Endometrium (tissue), 2 donors: Measurements from ENCODE around the gene SIGLEC11.
"Not testable (repeated sequence)": the region's sequence is repeated elsewhere in the genome, so short reads cannot be mapped to it uniquely, and the experiment has no call there.

Experiments used
- FAIRE-seq: peaks from 2 replicates; lab custom pipeline; 2012; peaks lifted over from hg19 to GRCh38; lab: Jason Lieb, UNC
- donor health status: control.
- donor health status: control.

Gene SIGLEC11

DNA sequence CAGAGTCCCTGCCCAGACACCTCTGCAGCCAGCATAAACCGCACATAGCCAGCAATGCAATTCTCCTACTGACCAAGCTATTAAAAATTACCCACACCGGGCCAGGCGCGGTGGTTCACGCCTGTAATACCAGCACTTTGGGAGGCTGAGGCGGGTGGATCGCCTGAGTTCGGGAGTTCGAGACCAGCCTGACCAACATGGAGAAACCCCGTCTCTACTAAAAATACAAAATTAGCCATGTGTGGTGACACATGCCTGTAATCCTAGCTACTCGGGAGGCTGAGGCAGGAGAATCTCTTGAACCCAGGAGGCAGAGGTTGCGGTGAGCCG lies 36.1 kb downstream of the SIGLEC11 start:
- FAIRE-seq = not testable (repeated sequence)

DNA sequence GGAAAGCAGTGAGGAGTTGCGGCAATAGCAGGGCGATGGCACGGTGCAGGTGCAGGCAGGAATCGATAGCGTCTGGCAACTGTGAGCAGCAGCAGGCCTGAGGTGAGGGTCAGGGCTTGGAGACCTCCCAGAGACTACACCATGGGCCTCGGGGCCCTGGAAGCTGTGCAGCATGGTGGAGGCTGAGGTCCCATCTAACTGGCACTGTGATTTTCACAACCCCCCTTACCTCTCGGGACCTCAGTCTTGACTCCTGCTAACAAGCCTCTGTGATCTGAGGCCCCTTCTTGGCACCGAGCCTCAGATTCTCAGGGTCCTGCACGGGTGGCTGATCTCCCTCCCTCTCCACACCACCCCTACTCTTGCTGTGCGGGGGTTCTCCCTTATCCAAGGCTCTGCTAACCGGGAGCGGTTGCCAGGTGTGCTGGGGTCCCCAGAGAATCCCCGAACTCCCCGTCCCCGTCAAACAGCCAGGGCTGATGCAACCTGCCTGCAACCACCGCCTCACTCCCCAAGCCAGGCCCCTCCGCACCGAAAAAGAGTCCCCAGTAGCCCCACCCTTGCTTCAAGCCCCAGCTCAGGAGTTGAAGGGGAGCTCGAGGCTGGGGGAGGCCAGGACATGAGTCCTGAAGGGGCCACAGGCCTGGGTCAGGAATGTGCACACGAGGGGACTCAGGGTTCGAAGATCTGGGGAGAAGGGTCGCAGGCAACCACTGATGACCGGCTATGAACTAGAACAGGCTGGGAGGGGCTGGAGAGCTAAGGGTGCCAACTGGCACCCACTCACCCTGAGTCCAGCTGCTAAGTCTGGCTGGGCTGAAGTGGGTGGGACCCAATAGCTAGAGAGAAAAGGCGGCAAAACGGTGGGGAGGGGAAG lies 36.7 kb downstream of the SIGLEC11 start:
- no peak for FAIRE-seq

DNA sequence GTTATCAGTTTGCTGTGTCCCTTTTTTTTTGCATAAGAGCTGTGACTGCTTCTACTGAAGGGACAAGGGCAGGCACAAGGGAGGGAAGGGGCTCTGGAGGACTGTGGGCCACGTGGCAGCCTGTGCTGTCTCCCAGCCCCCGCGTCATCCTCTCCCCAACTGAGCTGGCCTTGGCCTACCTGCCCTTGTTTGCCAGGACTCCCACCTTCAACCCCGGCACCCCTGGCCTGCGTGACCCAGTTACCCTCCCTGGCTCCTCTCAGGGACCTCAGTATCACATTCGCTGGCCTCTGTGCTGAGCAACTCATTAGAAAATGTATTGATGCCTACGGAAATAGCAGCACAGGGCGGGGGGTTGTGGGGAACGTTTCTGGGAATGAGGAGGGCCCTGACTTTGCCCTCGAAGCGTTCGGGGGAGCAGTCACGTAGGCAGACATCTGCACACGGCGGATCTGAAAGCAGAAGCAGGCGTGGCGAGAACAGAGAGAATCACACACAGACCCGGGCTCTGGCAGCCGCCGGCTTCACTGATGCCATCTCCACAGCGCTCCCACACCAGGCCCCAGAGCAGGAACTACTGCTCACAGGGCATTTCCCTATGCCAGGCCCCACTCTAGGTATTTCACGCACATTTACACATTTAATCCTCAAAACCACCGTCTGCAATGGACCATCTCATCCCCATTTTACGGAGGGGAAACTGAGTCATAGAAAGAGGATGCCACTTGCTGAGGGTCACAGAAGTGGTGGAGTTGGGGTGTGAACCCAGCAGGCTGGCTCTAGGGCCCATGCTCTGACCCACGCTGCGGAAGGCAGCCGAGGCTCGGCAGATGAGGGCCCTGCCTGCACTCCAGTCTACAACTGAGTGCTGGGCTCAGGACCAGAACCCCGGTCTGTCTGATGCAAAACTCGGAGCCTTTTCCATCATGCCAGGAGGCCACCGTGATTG lies 37.6 kb downstream of the SIGLEC11 start:
- FAIRE-seq = no peak

DNA sequence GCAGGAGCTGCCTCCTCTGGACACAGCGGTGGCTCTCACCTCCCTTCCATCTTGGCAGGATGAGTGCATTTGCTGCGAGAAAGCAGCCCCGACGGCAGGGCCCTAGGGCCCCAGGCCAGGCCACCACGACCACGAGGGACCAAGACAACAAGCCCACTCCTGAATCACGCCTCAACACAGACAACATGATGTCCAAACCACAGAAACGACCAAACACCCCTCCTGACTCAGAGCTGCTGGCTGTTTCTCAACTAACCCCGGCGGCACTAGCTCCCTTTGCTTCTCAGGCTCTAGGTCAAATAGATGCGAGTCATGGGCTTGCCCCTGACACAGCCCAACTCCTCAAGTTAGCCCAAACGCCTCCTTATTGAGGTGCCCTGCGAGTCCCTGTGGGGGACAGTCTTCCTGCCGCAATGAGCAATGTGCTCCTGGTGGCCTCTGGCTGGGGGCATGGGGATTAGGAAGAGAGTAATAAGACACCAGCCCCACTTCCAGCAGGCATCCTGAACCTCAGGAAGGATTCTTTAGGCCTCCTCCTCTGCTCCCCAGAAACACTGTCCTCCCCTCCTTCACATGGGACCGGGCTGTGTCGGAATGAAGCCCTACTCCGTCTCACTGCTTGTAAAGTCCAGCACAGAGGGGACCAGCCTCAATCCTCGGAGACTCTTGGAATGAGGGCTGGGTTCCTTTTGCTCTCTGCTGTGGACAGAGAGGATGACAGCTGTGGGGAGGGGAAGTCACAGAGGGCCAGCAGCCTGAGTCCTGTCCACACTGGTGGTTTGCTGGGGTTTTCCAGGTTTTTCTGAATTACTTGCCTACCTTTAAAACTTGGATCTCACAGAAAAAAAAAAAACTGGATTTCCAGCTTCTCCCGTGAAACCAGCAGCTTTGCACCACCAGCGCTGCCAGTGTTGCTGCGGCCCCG lies 38.8 kb downstream of the SIGLEC11 start:
- FAIRE-seq = no peak

DNA sequence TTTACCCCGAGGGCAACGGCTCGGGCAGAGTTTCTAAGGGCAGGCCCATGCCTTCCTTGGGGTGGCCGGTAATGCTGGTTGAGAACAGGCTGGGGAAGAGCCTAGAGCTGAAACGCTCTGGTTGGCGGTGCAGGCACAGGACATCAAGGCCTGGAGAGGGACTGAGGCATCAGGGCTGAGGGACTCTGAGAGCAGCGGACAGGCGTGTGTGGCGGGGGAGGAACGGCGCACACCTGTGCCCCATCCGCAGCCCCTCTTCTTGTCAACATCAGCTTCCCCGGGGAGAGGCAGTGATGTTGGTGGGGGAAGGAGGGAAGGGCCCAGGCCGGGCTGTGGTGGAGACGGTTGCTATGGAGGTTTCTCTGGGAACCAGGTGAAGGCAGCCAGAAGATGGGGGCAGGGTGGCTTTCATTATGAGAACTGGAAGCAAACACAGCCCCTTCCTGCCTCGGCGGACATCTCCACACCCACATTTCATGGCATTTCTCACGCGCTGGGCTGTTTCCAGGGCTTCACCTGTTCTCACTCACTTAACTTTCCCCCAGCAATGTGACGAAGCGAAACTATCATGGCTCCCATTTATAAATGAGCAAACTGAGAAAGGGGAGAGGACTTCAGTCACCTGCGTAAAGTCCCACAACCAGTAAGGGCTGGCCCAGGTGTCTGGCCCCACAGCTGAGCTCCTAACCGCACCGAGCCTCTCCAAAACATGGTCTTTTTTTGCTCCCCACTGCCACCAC lies 40.2 kb downstream of the SIGLEC11 start:
- FAIRE-seq = no peak

DNA sequence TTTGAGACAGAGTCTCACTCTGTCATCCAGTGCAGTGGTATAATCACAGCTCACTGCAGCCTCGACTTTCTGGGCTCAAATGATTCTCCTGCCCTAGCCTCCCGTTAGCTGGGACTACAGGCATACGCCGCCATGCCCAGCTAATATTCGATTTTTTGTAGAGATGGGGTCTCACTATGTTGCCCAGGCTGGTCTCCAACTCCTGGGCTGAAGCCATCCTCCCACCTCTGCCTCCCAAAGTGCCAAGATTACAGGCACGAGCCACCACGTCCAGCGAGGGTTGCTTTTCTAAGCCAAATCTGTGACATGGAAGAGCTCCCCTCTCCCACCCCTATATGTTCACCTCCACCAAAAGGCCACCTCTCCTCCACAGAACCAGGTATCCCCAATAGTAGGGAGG lies 42.9 kb downstream of the SIGLEC11 start:
- FAIRE-seq = no peak

DNA sequence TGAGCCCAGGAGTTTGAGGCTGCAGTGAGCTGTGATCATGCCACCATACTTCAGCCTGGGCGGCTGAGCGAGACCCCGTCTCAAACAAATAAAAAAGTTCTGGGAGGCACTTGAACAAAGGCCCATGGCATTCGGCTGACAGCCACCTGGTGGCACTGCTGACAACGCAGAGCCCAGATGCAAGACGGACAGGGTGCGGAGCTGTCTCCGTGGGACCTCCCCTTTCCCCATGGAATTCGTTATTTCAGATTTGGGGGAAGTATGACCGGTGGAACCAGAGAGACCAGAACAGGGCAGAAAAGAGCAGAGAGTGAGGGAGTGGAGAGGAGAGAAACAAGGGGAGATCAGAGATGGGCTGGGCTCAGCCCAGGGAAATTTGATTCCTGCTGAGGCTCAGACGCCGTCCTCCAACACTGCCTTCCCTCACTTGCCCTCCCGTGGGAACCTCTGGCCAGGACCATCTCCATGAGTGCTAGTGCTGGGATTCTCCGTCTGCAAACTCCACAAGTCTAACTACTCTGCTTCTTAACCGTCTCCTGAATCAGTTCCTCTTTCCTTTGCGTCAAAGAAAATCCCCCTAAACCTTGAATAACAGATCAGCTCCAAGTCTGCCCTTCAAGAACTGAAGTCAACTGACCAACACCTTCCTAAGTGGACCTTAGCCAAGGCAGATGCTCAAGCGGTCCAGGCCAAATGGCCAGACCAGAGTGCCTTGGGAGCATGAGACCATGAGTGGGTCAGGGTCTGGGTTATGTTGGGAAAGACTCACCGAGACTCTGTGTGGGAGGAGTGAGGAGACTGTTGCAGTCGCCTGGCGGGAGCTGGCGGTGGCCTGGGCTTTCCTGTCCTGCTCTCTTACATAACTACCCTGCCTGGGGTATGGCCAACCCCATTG lies 43.9 kb downstream of the SIGLEC11 start:
- no peak for FAIRE-seq

DNA sequence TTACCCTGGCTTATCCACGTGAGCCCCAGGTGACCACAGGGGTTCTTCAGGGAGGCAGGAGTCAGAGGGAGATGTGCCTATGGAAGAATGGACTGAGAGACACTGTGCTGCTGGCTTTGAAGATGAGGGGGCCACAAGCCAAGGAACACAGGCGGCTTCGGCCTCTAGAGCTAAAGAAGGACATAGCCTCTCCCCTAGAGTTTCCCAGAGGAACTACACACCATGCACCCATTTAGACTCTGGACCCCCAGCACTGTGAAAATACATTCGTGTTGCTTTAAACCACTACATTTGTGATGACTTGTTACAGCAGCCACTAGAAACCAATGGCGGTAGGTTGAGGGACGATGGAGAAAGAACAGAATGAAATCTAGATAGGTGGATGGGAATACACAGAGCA lies 45.7 kb downstream of the SIGLEC11 start:
- FAIRE-seq = no peak

DNA sequence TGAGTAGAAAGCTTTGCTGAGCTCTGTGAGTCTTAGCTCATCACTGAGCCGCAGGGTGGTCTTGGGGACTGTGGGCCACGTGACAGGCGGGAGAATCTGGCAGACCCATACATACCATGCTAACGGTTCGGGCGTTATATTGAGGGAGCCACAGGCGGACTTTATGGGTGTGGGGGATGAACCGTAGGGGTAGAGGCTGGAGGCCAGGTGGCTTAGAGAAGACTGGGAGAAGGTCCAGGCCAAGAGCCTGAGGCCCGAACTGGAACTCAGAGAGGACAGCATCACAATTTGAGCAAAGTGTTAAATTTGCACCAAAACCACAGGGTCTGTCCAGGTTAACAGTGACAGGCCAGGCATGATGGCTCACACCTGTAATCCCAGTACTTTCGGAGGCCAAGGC lies 47.3 kb downstream of the SIGLEC11 start:
- FAIRE-seq = no peak

DNA sequence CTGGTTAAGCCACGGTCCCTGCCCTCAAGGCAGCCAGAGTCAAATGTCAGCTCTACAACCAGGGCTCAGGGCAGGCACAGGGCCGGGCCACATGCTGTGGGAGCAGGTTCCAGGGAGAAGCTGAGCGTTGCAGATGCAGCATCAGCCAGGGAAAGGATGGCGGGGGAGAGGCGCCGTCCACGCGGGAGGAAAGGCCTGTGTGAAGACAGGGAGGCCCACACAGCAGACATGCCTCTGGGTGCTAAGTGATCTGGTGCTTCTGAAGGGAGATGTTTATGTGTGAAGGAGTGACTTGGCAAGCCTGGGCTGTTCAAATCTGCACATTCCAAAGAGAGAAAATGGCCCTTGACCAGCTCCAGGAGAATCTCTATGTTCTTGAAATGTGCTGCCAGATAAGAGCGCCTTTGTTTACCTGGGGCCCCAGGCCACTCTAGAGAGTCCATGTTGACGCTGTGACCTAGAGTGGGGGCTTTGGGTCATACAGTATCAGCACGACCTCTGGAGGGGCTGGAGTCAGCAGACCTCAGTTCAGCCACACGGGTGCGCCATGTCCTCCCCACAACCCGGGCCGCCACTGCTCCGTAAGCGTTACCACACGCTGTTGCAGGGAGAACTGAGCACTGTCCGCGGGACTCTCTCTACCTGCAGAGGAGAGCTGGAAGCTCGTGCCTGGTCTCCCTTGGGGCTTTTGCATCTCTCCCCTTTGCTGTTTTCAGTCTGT lies 47.8 kb downstream of the SIGLEC11 start:
- no peak for FAIRE-seq

DNA sequence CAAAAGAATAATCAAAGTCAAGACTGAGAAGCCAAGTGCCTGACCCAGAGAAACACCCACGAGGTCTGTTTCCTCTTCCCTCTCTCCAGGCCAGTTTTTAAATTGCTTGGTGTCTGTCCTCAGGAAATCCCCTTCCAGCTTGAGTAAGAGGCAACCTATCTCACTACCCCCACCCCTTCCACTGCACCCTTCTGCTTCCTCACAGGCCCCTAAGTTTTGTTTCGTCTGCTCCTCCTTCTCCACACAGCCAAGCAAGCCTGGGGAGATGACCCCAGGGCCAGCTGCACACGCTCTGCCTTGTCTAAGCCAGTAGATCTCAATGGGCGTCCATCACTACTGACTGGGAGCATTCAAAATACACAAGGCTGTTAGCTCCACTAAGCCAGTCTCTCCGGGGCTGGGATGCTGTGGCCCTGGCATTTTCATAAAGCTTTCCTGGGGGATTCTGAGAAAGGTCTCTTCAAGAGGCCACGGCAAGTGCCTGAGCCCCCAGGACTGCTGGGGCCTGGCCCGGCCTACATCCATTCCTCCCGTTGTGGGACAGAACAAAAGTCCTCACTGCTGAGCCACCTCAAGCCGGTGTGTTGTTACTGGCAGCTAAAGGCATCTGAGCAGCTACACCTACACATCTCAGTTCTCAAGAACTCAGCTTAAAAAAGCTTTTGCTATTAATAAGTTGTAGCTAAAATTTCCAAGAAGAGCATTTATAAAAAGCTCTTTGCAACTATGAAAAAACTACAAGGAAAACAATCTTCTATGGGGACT lies 49.4 kb downstream of the SIGLEC11 start:
- FAIRE-seq = no peak

DNA sequence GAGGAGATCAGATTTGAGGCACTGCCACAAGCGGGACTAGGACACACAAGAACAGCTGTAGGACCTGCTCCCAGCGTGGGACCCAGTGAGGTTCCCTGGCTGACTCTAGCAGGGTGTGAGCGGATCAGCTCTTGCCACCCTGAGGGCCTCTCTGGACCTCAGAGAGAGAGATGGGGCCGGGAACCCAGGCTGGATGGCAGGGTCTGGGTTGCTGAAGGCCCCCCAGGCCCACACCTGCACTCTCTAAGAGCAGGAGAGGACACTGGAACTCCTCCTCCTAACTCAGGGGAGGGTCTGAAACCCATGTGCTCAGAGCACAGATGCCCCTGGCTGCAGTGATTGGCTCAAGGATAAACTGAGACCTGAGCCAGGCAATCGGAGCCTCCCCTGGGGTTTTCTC lies 50.8 kb downstream of the SIGLEC11 start:
- no peak for FAIRE-seq

DNA sequence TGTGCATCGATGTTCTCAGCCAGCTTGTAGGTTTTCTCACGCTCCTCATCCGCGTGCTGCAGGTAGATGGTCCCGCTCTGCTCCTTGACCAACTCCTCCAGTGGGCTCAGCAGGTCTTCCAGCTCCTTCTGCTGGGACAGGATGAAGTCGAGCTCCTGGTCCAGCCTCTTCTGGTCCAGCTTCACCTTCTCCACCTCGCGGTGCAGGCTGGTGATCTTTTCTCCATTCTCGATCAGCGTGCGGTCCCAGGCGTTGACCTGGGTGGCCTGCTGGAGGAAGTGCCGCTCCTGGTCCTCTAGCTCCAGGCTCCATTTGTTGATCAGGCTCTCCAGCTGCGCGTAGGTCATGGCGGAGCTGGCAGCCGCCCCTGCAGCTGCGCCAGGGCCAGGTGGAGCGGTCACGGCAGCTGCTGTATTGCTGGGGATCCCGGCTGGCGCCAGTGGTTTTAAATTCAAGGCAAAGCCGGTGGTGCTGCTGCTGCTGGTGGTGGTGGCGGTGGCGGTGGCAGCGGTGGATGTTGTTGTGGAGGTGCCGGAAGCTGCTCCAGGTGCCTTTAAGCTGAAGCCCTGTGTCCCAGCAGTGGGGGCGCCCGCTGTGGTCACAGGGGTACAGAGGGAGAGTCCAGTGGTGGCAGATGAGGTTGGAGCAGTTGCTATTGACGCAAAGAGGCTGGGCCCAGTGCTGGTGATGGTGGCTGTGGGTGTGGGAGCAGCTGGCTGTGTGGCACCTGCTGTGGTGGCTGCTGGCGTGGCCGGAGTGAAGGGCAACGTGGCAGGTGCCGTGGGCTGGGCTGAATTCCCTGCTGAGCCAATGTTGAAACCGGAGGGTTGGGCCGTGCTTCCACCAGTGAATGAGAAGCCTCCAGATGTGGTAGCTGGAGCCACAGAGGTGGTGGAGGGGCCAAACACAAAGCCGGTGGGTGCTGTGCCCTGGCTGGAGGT lies 52.2 kb downstream of the SIGLEC11 start:
- FAIRE-seq = no peak

DNA sequence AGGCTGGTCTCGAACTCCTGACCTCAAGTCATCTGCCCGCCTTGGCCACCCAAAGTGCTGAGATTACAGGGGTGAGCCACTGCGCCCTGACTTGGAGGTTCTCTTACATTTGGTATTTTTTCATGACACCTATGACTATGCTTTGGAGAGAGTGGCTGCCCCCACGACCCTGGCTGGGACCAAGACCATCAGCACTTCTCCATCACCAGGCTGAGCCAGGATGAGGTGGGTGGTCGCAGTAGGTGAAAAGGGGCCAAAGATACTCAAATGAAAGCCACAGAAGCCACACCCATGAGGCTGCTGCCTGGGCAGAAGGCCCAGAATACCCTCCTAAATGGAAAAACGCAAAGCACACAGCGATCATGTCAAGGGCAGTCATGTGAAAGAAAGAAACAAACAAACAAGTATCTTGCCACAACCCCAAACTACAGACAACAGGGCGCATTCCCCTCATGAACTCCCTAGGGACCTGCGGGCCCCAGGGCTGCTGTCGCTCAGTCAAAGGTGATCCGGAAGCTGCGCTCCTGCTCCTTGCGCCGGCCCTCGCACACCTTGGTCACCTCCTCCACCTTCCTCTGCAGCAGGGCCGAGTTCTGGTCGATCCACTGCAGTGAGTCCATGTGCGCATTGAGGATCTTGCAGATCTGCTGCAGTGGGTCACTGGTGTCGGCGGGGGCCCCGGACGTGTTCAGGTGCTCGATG lies 53.1 kb downstream of the SIGLEC11 start:
- no peak for FAIRE-seq

DNA sequence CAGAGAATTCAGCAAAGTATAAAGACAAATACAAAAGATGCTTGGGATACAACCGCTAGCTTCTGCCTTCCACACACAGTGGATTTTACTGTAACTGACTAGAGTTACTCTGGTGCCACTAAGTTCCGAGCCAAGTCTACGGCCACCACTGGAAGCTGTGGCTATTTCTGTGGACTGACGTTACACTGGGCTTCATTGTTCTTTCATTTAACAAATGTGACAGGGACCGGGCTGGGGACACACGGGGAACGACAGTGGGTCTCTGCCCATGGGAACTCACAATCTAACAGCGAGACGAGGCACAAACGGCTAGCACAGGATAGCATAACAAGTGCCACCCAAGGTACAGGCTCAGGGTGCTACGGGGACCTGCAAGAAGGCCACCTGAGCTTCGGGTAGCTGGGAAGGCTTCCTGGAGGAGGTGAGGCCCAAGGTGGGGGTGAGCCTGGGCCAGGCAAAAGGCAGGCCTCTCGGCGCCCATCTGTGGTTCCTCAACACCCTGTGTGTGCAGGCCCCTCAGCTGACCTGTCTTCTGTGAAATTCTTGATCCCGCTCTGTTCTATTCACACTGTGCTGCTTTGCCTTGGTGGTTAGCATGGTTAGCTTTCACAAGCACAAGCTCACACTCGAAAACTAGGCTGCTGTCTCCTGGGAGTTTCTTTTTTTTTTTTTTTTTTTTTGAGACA lies 54.0 kb downstream of the SIGLEC11 start:
- no peak for FAIRE-seq

DNA sequence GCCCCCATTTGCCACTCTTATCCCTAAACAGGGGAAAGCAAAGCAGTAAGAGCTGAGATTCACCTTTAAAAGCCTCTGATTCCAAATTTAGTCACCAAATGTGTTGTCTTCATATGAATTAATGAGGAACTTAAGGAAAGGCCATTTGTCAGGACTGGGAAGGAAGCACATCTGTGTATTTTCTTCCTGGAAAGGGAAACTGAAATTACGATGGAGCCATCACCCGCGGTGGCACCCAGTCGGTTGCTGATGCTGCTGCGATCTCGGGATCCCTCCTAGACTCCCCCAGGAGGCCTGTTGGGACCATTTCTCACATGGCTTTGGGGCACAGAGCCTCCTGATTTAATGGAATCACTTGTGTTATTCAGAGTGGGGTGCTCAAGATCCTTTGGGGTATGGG lies 56.8 kb downstream of the SIGLEC11 start:
- FAIRE-seq = no peak
